ENCODE results near the gene SPEF1. TPM values are rescaled to one million over a fixed set of nuclear protein-coding genes. Genes with fewer than 3 reads are reported as not detected.
A peak's percentile ranks its signal among the peaks of the same experiment; 100 is the strongest.

SPEF1 gene
- total RNA-seq, 3 donors from 2014 or later, result 0.19 TPM; not detected in 2

- Histone ChIP-seq H3K4me1 (ENCODE audit: low read depth) (peaks cover 12% of the 10 kb centered on the region), H3K36me3 (ENCODE audit: low read depth) (no peaks in the 10 kb centered on the region), H3K4me3 (no peak overlapping the region), H3K9me3 (no peaks in the 10 kb centered on the region)
- peak; percentile 66 to 88 (median 72) for DNase-seq
- peak; percentile 52 for ATAC-seq
- TF ChIP-seq CTCF (IDR thresholded peaks at IDR 0.05), result no peak
- intact Hi-C loops (cut with DNase I, micrococcal nuclease), result no loop called here
These were observed 37.2 kb upstream of the SPEF1 start for GRCh38 chr20:3818155-3819151.

- intact Hi-C loops (cut with DNase I, micrococcal nuclease), result no loop called here
- peaks cover 37% of the 10 kb centered on the region for H3K4me1 ChIP-seq (ENCODE audit: low read depth)
- no peaks in the 10 kb centered on the region for H3K9me3 ChIP-seq
- no peak overlapping the region for H3K4me3 ChIP-seq
- TF ChIP-seq CTCF (IDR thresholded peaks at IDR 0.05), result no peak
- DNase-seq, result no peak
- no peak for ATAC-seq
- peaks cover 3% of the 10 kb centered on the region for H3K36me3 ChIP-seq (ENCODE audit: low read depth)
These were observed 34.6 kb upstream of the SPEF1 start for GRCh38 chr20:3815703-3816315.

- DNase-seq, result no peak
- H3K9me3 ChIP-seq, result no peaks in the 10 kb centered on the region
- peaks cover 43% of the 10 kb centered on the region for H3K4me1 ChIP-seq (ENCODE audit: low read depth)
- H3K36me3 ChIP-seq (ENCODE audit: low read depth), result peaks cover 3% of the 10 kb centered on the region
- H3K4me3 ChIP-seq, result no peak overlapping the region
- no peak for TF ChIP-seq CTCF (IDR thresholded peaks at IDR 0.05)
- ATAC-seq, result no peak
- intact Hi-C loops (cut with DNase I, micrococcal nuclease), result no loop called here
These were observed 33.8 kb upstream of the SPEF1 start for GRCh38 chr20:3814928-3815495.

- no peak overlapping the region for H3K4me3 ChIP-seq
- peaks cover 3% of the 10 kb centered on the region for H3K36me3 ChIP-seq (ENCODE audit: low read depth)
- no peak for TF ChIP-seq CTCF (IDR thresholded peaks at IDR 0.05)
- no peaks in the 10 kb centered on the region for H3K9me3 ChIP-seq
- DNase-seq, result no peak
- no peak for ATAC-seq
- H3K4me1 ChIP-seq (ENCODE audit: low read depth), result peaks cover 47% of the 10 kb centered on the region
- intact Hi-C loops (cut with DNase I, micrococcal nuclease), result no loop called here
These were observed 32.8 kb upstream of the SPEF1 start for GRCh38 chr20:3813848-3814581.
